Measurements from ENCODE around the gene IL22RA1.

GRCh38 chr1:24107462-24108138, 35.3 kb downstream of the IL22RA1 start:
- TF ChIP-seq THAP7 (CRISPR knock-in tag; IDR thresholded peaks at IDR 0.05) (no peak), ZNF354B (CRISPR knock-in tag; IDR thresholded peaks at IDR 0.05) (no peak), POLR2AphosphoS5 (IDR thresholded peaks at IDR 0.05; ENCODE audit: control insufficient read depth, insufficient read depth, low read depth, low read length) (no peak), GABPB1 (CRISPR knock-in tag; IDR thresholded peaks at IDR 0.05) (no peak)
- TF ChIP-seq, protein P1, sequence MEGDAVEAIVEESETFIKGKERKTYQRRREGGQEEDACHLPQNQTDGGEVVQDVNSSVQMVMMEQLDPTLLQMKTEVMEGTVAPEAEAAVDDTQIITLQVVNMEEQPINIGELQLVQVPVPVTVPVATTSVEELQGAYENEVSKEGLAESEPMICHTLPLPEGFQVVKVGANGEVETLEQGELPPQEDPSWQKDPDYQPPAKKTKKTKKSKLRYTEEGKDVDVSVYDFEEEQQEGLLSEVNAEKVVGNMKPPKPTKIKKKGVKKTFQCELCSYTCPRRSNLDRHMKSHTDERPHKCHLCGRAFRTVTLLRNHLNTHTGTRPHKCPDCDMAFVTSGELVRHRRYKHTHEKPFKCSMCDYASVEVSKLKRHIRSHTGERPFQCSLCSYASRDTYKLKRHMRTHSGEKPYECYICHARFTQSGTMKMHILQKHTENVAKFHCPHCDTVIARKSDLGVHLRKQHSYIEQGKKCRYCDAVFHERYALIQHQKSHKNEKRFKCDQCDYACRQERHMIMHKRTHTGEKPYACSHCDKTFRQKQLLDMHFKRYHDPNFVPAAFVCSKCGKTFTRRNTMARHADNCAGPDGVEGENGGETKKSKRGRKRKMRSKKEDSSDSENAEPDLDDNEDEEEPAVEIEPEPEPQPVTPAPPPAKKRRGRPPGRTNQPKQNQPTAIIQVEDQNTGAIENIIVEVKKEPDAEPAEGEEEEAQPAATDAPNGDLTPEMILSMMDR (IDR thresholded peaks at IDR 0.05 in 2 of 3, conservative IDR thresholded peaks at IDR 0.05 in 1 of 3; ENCODE audit: insufficient read depth in 2 of 3, low read depth in 1 of 3, low read length in 3 of 3): no peak

All from K562 (cell line).